IMR-90 (cell line): ENCODE measurements around the gene PODXL2. TPM values are rescaled to one million over a fixed set of nuclear protein-coding genes. Genes with fewer than 3 reads are reported as not detected.
"Not testable (repeated sequence)": the region's sequence is repeated elsewhere in the genome, so short reads cannot be mapped to it uniquely, and the experiment has no call there.

Source experiments
- ATAC-seq: fragments of 200-7000 bp; cut with Tn5 transposase; 2 replicates; pipeline ENCODE4 v1.9.1; 2020; ENCODE audit warnings: low read depth, mild to moderate bottlenecking, moderate library complexity
- BruUV-seq: library from RNA; stranded (reverse); fragments of 400-500 nt; replicated peaks from 2 replicates; lab custom pipeline; 2021; lab: Mats Ljungman, UMichigan
- CTCF ChIA-PET: fragments of 300-600 bp; formaldehyde crosslinking; extraction: SDS; loops from one replicate; lab custom pipeline; 2021; ENCODE audit warnings: antibody characterized with exemption; lab: Yijun Ruan, JAX
- POLR2A ChIA-PET: fragments of 300-600 bp; sonication (Branson Sonifier 250); formaldehyde crosslinking; loops from one replicate; lab custom pipeline; 2022; ENCODE audit warnings: antibody characterized with exemption; ENCODE audit not compliant: unreplicated experiment; lab: Charles Lee
- DNase-seq: peaks from one replicate; pipeline ENCODE4 v3.0.0; 2013
- H2AFZ ChIP-seq: replicated peaks from 2 replicates; pipeline ENCODE3; 2013; ENCODE audit warnings: low read length, mild to moderate bottlenecking; ENCODE audit not compliant: poor library complexity
- H2AK5ac ChIP-seq: 2 replicates; pipeline ENCODE4 v1.6.1; 2013; ENCODE audit warnings: low read depth, low read length, inconsistent platforms
- H2AK9ac ChIP-seq: replicated peaks from 2 replicates; pipeline ENCODE3; 2013; ENCODE audit warnings: mild to moderate bottlenecking, low read depth, low read length, moderate library complexity; ENCODE audit not compliant: poor library complexity
- H2BK120ac ChIP-seq: 2 replicates; pipeline ENCODE4 v1.6.1; 2013; ENCODE audit warnings: low read depth, low read length, inconsistent platforms
- H2BK15ac ChIP-seq: 3 replicates; pipeline ENCODE4 v1.6.1; 2013; ENCODE audit warnings: low read depth, low read length, inconsistent platforms
- H2BK20ac ChIP-seq: 2 replicates; pipeline ENCODE4 v1.6.1; 2013; ENCODE audit warnings: low read depth, mild to moderate bottlenecking, inconsistent platforms, low read length, moderate library complexity
- H2BK5ac ChIP-seq: 2 replicates; pipeline ENCODE4 v1.6.1; 2013; ENCODE audit warnings: mild to moderate bottlenecking, low read depth, low read length, inconsistent platforms; ENCODE audit not compliant: poor library complexity, severe bottlenecking
- H3K14ac ChIP-seq: replicated peaks from 2 replicates; pipeline ENCODE4 v1.6.1; 2013; ENCODE audit warnings: low read depth, low read length, inconsistent platforms
- H3K18ac ChIP-seq: 2 replicates; pipeline ENCODE4 v1.6.1; 2013; ENCODE audit warnings: low read depth, low read length, control low read depth
- H3K23ac ChIP-seq: 2 replicates; pipeline ENCODE4 v1.6.1; 2013; ENCODE audit warnings: low read depth, low read length, inconsistent platforms
- H3K27ac ChIP-seq: 2 replicates; pipeline ENCODE4 v1.5.1; 2013; ENCODE audit warnings: mild to moderate bottlenecking, control low read depth, low read length; ENCODE audit not compliant: insufficient read depth
- H3K27me3 ChIP-seq: 2 replicates; pipeline ENCODE4 v1.6.1; 2013; ENCODE audit warnings: low read length; ENCODE audit not compliant: control insufficient read depth, insufficient read depth
- H3K36me3 ChIP-seq: 2 replicates; pipeline ENCODE4 v1.6.1; 2013; ENCODE audit warnings: low read length, mixed read lengths; ENCODE audit not compliant: control insufficient read depth, insufficient read depth
- H3K4ac ChIP-seq: 2 replicates; pipeline ENCODE4 v1.6.1; 2013; ENCODE audit warnings: low read depth, low read length, inconsistent platforms
- H3K4me1 ChIP-seq: 2 replicates; pipeline ENCODE4 v1.6.1; 2013; ENCODE audit warnings: low read length, mixed read lengths; ENCODE audit not compliant: control insufficient read depth, insufficient read depth
- H3K4me2 ChIP-seq: 2 replicates; pipeline ENCODE4 v1.6.1; 2013; ENCODE audit warnings: low read depth, mild to moderate bottlenecking, control low read depth, low read length, moderate library complexity
- H3K4me3 ChIP-seq: 2 replicates; pipeline ENCODE4 v1.5.1; 2013; ENCODE audit warnings: low read depth, mild to moderate bottlenecking, control low read depth, low read length, moderate library complexity; ENCODE audit not compliant: insufficient read depth
- H3K56ac ChIP-seq: 2 replicates; pipeline ENCODE4 v1.6.1; 2013; ENCODE audit warnings: low read length, inconsistent platforms; ENCODE audit not compliant: insufficient read depth; ENCODE audit errors: extremely low read depth
- H3K79me1 ChIP-seq, 2 experiments: 2 replicates each; pipeline ENCODE4 v1.6.1; 2013; ENCODE audit warnings: low read length in 2 of 2, inconsistent platforms in 1 of 2, low read depth in 1 of 2
- H3K9ac ChIP-seq: 2 replicates; pipeline ENCODE4 v1.6.1; 2013; ENCODE audit warnings: low read depth, low read length, control low read depth
- H3K9me1 ChIP-seq: 2 replicates; pipeline ENCODE4 v1.6.1; 2013; ENCODE audit warnings: low read length, inconsistent platforms; ENCODE audit not compliant: insufficient read depth
- H3K9me3 ChIP-seq: 2 replicates; pipeline ENCODE4 v1.6.1; 2013; ENCODE audit warnings: low read length; ENCODE audit not compliant: control insufficient read depth, insufficient read depth
- H4K20me1 ChIP-seq: 2 replicates; pipeline ENCODE4 v1.6.1; 2013; ENCODE audit warnings: low read length, inconsistent platforms; ENCODE audit not compliant: insufficient read depth
- H4K5ac ChIP-seq: 2 replicates; pipeline ENCODE4 v1.6.1; 2013; ENCODE audit warnings: mild to moderate bottlenecking, low read depth, low read length, control low read depth
- H4K8ac ChIP-seq, 2 experiments: 2 replicates each; pipeline ENCODE4 v1.6.1; 2013; ENCODE audit warnings: low read depth in 2 of 2, low read length in 2 of 2, control low read depth in 1 of 2, inconsistent platforms in 1 of 2
- H4K91ac ChIP-seq: 2 replicates; pipeline ENCODE4 v1.6.1; 2013; ENCODE audit warnings: low read depth, low read length, inconsistent platforms; ENCODE audit not compliant: insufficient read depth
- WGBS, 2 experiments: methylation state at CpG; one replicate each; pipeline versions ENCODE4 v1.1.5 to v1.1.7; 2013; ENCODE audit warnings: missing lambda C conversion rate in 2 of 2; ENCODE audit not compliant: insufficient read length in 1 of 2; ENCODE audit errors: extremely low coverage in 2 of 2; 5-methylcytosine and 5-hydroxymethylcytosine counted together
- dilution Hi-C: fragments of 300-500 bp; cut with HindIII; formaldehyde crosslinking; loops from one replicate; pipeline ENCODE4 v1.14.3; 2018; ENCODE audit warnings: low sequenced_read_pairs; ENCODE audit not compliant: unreplicated experiment
- in situ Hi-C: fragments of 300-500 bp; cut with MboI; formaldehyde crosslinking; loops from 3 replicates; pipeline ENCODE4 v1.14.3; 2019; ENCODE audit warnings: low sequenced_read_pairs, inconsistent platforms, mixed read lengths
- intact Hi-C: fragments of 100-400 bp; cut with micrococcal nuclease; formaldehyde crosslinking; loops from 2 replicates; pipeline ENCODE4 v1.10.0; 2022
- polyA plus RNA-seq, 3 experiments: library from polyadenylated mRNA; depleted of rRNA; stranded (reverse); fragments of >200 nt; gene quantifications; 2 replicates each; pipeline ENCODE4 v1.2.3, GENCODE V29; 2012; ENCODE audit warnings: low replicate concordance in 1 of 3
- total RNA-seq: library from RNA; depleted of rRNA; stranded (reverse); fragments of >200 nt; gene quantifications from 2 replicates; pipeline ENCODE4 v1.2.3, GENCODE V29; 2012

PODXL2 gene
- total and polyA plus RNA-seq, 2 of the 4 experiments (the other 2 are of a cell fraction) = 1.6 to 5.4 TPM

DNA sequence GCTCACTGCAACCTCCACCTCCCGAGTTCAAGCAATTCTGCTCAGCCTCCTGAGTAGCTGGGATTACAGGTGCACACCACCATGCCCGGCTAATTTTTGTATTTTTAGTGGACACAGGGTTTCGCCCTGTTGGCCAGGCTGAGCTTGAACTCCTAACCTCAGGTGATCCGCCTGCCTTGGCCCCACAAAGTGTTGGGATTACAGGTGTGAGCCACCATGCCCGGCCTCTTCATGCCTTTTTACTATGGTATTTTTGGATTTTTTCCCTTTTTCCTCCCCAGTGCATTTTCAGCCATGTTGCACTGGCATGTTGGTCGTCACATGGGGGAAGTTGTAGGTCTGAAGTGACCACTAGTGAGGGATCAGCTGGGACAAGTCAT lies 53.2 kb downstream of the PODXL2 start:
- H3K56ac ChIP-seq, CTCF ChIA-PET, DNase-seq, H4K5ac ChIP-seq, H2AK5ac ChIP-seq, H3K4me3 ChIP-seq, H3K4me2 ChIP-seq, H3K79me1 ChIP-seq, intact Hi-C loops, H3K14ac ChIP-seq, H3K23ac ChIP-seq, H4K8ac ChIP-seq, H4K20me1 ChIP-seq, H3K9me3 ChIP-seq, ATAC-seq, POLR2A ChIA-PET, H2BK120ac ChIP-seq, H3K27me3 ChIP-seq, H2AFZ ChIP-seq, H3K18ac ChIP-seq, H3K9ac ChIP-seq, H2BK20ac ChIP-seq, in situ Hi-C loops, H3K27ac ChIP-seq, BruUV-seq, H3K4ac ChIP-seq, dilution Hi-C loops, H4K91ac ChIP-seq, H3K9me1 ChIP-seq, H2AK9ac ChIP-seq, H2BK15ac ChIP-seq, H3K4me1 ChIP-seq, H2BK5ac ChIP-seq: not testable (repeated sequence)
- WGBS, 2 experiments = 80% methylated on average over 1 of the region's 6 CpGs; no CpG with 5 or more reads in 1 of the 2 experiments
- peaks cover 22% of the 10 kb centered on the region for H3K36me3 ChIP-seq
